Prostate gland (tissue), 2 donors: ENCODE measurements around the gene ZNF213.

Experiments used
- POLR2A ChIP-seq: fragments of 450-650 bp; IDR thresholded peaks from one replicate; pipeline ENCODE4 v1.6.1; 2016; ENCODE audit warnings: antibody characterized with exemption, mild to moderate bottlenecking
- POLR2AphosphoS5 ChIP-seq: sonication (generic); formaldehyde crosslinking; IDR thresholded peaks from one replicate; pipeline ENCODE4 v1.6.1; 2017; ENCODE audit warnings: antibody characterized with exemption
- TF ChIP-seq, protein P1 (sequence below), 4 experiments: fragments of 200-600 bp in 2 of 4; fragments of 450-650 bp in 2 of 4; sonication (generic) in 2 of 4; IDR thresholded peaks; 1 replicate in 3 of 4; 2 replicates in 1 of 4; pipeline ENCODE4 v1.5.1; 2016 to 2019; ENCODE audit warnings: antibody characterized with exemption in 4 of 4, mild to moderate bottlenecking in 2 of 4, moderate library complexity in 2 of 4

DNA sequence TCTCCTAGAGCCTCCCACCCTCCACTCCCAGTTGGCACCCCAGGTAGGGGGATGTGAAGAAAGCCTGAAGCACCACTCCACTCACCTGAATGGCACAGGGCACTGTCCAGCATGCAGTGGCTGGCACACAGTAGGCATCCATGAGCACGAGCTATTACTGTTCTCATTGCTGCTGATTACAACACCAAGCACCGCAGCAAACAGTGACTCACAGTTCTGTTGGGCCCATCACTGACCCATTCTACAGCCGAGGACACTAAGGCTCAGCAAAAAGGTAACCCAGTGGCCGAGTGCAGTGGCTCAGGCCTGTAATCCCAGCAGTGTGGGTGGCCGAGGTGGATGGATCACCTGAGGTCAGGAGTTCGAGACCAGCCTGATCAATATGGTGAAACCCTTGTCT, 38.5 kb upstream of the ZNF213 start:
- TF ChIP-seq POLR2A (no peak), POLR2AphosphoS5 (no peak)
- TF ChIP-seq, protein P1, sequence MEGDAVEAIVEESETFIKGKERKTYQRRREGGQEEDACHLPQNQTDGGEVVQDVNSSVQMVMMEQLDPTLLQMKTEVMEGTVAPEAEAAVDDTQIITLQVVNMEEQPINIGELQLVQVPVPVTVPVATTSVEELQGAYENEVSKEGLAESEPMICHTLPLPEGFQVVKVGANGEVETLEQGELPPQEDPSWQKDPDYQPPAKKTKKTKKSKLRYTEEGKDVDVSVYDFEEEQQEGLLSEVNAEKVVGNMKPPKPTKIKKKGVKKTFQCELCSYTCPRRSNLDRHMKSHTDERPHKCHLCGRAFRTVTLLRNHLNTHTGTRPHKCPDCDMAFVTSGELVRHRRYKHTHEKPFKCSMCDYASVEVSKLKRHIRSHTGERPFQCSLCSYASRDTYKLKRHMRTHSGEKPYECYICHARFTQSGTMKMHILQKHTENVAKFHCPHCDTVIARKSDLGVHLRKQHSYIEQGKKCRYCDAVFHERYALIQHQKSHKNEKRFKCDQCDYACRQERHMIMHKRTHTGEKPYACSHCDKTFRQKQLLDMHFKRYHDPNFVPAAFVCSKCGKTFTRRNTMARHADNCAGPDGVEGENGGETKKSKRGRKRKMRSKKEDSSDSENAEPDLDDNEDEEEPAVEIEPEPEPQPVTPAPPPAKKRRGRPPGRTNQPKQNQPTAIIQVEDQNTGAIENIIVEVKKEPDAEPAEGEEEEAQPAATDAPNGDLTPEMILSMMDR (IDR thresholded peaks at IDR 0.05) = no peak
